Activated CD8-positive, alpha-beta memory T cell treated with anti-CD3 and anti-CD28 coated beads, Interleukin-2, amount 50 U/mL, for 48 hours (primary cell): ENCODE measurements around the gene CAST.
A peak's percentile ranks its signal among the peaks of the same experiment; 100 is the strongest.
"Not testable (repeated sequence)": the region's sequence is repeated elsewhere in the genome, so short reads cannot be mapped to it uniquely, and the experiment has no call there.

ENCODE experiments used
- DNase-seq: peaks from one replicate; pipeline ENCODE4 v3.0.0-alpha.2; 2020

The CAST gene

GRCh38 chr5:96788112-96788749 is 126.1 kb downstream of the CAST start:
- DNase-seq: no peak

GRCh38 chr5:96789794-96790330 is 127.7 kb downstream of the CAST start:
- no peak for DNase-seq

- DNase-seq: no peak
These were observed 128.9 kb downstream of the CAST start for GRCh38 chr5:96790961-96791504.

GRCh38 chr5:96794757-96795156 is 132.6 kb downstream of the CAST start:
- peak; percentile 71 for DNase-seq

- DNase-seq: no peak
These were observed 133.4 kb downstream of the CAST start for GRCh38 chr5:96795626-96796025.

GRCh38 chr5:96796434-96796833 is 134.3 kb downstream of the CAST start:
- DNase-seq: no peak

- not testable (repeated sequence) for DNase-seq
These were observed 139.5 kb downstream of the CAST start for GRCh38 chr5:96801718-96802117.

- peak; percentile 83 for DNase-seq
These were observed 145.0 kb downstream of the CAST start for GRCh38 chr5:96807075-96807654.

- no peak for DNase-seq
These were observed 146.3 kb downstream of the CAST start for GRCh38 chr5:96808541-96808828.

GRCh38 chr5:96808868-96809558 is 146.8 kb downstream of the CAST start:
- no peak for DNase-seq

- DNase-seq: no peak
These were observed 147.7 kb downstream of the CAST start for GRCh38 chr5:96809921-96810320.

GRCh38 chr5:96812851-96813250 is 150.7 kb downstream of the CAST start:
- no peak for DNase-seq

GRCh38 chr5:96814041-96814440 is 151.9 kb downstream of the CAST start:
- no peak for DNase-seq

GRCh38 chr5:96816411-96816939 is 154.3 kb downstream of the CAST start:
- DNase-seq: no peak

- DNase-seq: no peak
These were observed 154.8 kb downstream of the CAST start for GRCh38 chr5:96816991-96817390.

- no peak for DNase-seq
These were observed 155.3 kb downstream of the CAST start for GRCh38 chr5:96817506-96817905.

GRCh38 chr5:96818125-96818788 is 156.1 kb downstream of the CAST start:
- DNase-seq: no peak

GRCh38 chr5:96819806-96820205 is 157.6 kb downstream of the CAST start:
- DNase-seq: no peak

- no peak for DNase-seq
These were observed 159.2 kb downstream of the CAST start for GRCh38 chr5:96821260-96821916.

- no peak for DNase-seq
These were observed 160.7 kb downstream of the CAST start for GRCh38 chr5:96822686-96823459.

GRCh38 chr5:96823900-96824380 is 161.8 kb downstream of the CAST start:
- DNase-seq: no peak
